Adrenal gland (tissue), 12 donors: ENCODE measurements around the gene SLC35B4. TPM values are rescaled to one million over a fixed set of nuclear protein-coding genes. Genes with fewer than 3 reads are reported as not detected.

Source experiments
- DNase-seq, 7 donors: peaks; one replicate each; pipeline ENCODE4 v3.0.0-alpha.2; 2019 to 2020
- H3K27ac ChIP-seq, 5 donors: fragments of 200-600 bp; sonication (generic) in 4 of 5; 1 replicate in 3 of 5; 2 replicates in 2 of 5; pipeline versions ENCODE4 v1.5.1 to v1.8.0; 2016 to 2020; ENCODE audit warnings: mild to moderate bottlenecking in 1 of 5
- H3K27me3 ChIP-seq: fragments of 200-600 bp; 2 replicates; pipeline ENCODE4 v1.8.0; 2021
- H3K36me3 ChIP-seq, 2 donors: fragments of 200-600 bp; replicated peaks in 1 of 2; 1 replicate in 1 of 2; 2 replicates in 1 of 2; pipeline versions ENCODE4 v1.5.1 to v1.8.0; 2018 to 2022
- H3K4me1 ChIP-seq, 2 donors: fragments of 200-600 bp; replicated peaks in 1 of 2; 1 replicate in 1 of 2; 2 replicates in 1 of 2; pipeline versions ENCODE4 v1.5.1 to v1.8.0; 2018 to 2021
- H3K4me3 ChIP-seq, 4 donors: fragments of 200-600 bp; sonication (generic) in 3 of 4; one replicate each; pipeline ENCODE4 v1.5.1; 2016 to 2018
- H3K9me3 ChIP-seq, 3 donors: fragments of 200-600 bp; sonication (generic) in 1 of 3; replicated peaks in 1 of 3; 1 replicate in 2 of 3; 2 replicates in 1 of 3; pipeline versions ENCODE4 v1.5.1 to v1.8.0; 2016 to 2021
- CTCF ChIP-seq, 6 experiments: fragments of 450-650 bp in 4 of 6; fragments of 200-600 bp in 2 of 6; sonication (generic) in 1 of 6; IDR thresholded peaks; 1 replicate in 5 of 6; 2 replicates in 1 of 6; pipeline versions ENCODE4 v1.5.1 to v1.8.0; 2016 to 2021; ENCODE audit warnings: antibody characterized with exemption in 6 of 6, mild to moderate bottlenecking in 2 of 6, moderate library complexity in 1 of 6
- POLR2A ChIP-seq, 2 donors: fragments of 450-650 bp; IDR thresholded peaks; one replicate each; pipeline ENCODE4 v1.6.1; 2017; ENCODE audit warnings: antibody characterized with exemption in 2 of 2, mild to moderate bottlenecking in 2 of 2, moderate library complexity in 1 of 2
- WGBS, 4 donors: extraction: QIAGEN DNeasy Blood & Tissue Kit in 2 of 4; methylation state at CpG; one replicate each; pipeline versions ENCODE4 v1.1.5 to v1.1.7; 2013 to 2017; 5-methylcytosine and 5-hydroxymethylcytosine counted together
- intact Hi-C, 2 donors: fragments of 100-400 bp; cut with DNase I; formaldehyde crosslinking; loops; one replicate each; pipeline versions ENCODE4 v1.14.1 to v1.15.0; 2022 to 2023
- polyA plus RNA-seq, 3 donors: library from polyadenylated mRNA; stranded (reverse); fragments of 200-250 nt in 2 of 3; fragments of 350-450 nt in 1 of 3; fragmentation: Illumina TruSeq in 1 of 3; extraction: RNeasy Lipid Tissue Mini Kit (QIAGEN cat#74804) in 1 of 3; gene quantifications; one replicate each; pipeline ENCODE4 v1.2.3, GENCODE V29; 2013 to 2014
- total RNA-seq, 9 donors: library from RNA; depleted of rRNA in 4 of 9; stranded (reverse); fragments of >200 nt in 4 of 9; fragments of 120-200 nt in 1 of 9; fragmentation: NEBNext Ultra II Directional in 1 of 9; extraction: Animal tissue kit (Norgen Biotek cat#: 25700) in 1 of 9; gene quantifications; one replicate each; pipeline versions ENCODE4 v1.1.0 to v1.2.4, GENCODE V29; 2013 to 2023
- donor health status: healthy with polysubstance abuse.
- donor health status: Bipolar disorder and iron deficiency.
- donor health status: DM: yes; HTN: yes; CAD: no.
- donor health status: DM: no; HTN: no; CAD: no.
- donor health status: DM: no; HTN: no; CAD: no.
- donor health status: DM: yes; HTN: yes; CAD: no.

SLC35B4 gene
- total and polyA plus RNA-seq, 12 donors: 6.9 to 34.9 (median 18.1) TPM

GRCh38 chr7:134329614-134330346 lies 13.1 kb upstream of the SLC35B4 start:
- Histone ChIP-seq H3K27ac (no peak overlapping the region), H3K4me1 (no peaks in the 10 kb centered on the region), H3K4me3 (no peak overlapping the region), H3K27me3 (peaks cover 5% of the 10 kb centered on the region), H3K9me3 (no peaks in the 10 kb centered on the region), H3K36me3 (no peaks in the 10 kb centered on the region)
- TF ChIP-seq CTCF (IDR thresholded peaks at IDR 0.05): no peak
- no peak for TF ChIP-seq POLR2A (IDR thresholded peaks at IDR 0.05)
- intact Hi-C loops: no loop called here
- DNase-seq: no peak
- WGBS, 4 donors: 16 to 35% (median 26%) methylated on average over 4 of the region's 4 CpGs

DNA sequence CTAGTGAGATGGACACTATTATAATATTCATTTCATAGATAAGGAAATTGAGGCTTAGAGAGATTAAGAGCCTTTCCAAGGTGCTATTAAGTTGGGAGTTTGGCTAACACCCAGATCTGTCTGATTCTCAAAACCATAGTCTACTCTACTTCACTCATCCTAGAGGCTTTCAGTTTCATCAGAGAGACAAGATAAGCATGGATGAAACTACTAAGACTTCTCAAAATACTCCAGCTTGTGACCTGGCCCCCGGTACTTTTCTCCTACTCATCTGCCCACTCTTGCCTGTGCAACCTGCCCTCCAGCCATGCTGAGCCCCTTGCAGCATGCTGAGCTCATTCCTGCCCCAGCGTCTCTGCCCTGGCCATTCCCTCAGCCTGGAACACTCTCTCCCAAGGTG lies 12.2 kb upstream of the SLC35B4 start:
- TF ChIP-seq CTCF (IDR thresholded peaks at IDR 0.05): no peak
- TF ChIP-seq POLR2A (IDR thresholded peaks at IDR 0.05): no peak
- intact Hi-C loops: no loop called here
- no peak overlapping the region for H3K4me3 ChIP-seq
- no peaks in the 10 kb centered on the region for H3K9me3 ChIP-seq
- H3K27ac ChIP-seq: no peak overlapping the region
- no peaks in the 10 kb centered on the region for H3K36me3 ChIP-seq
- 39 to 53% (median 46%) methylated on average over 2 of the region's 2 CpGs for WGBS, 4 donors
- H3K4me1 ChIP-seq: no peaks in the 10 kb centered on the region
- H3K27me3 ChIP-seq: peaks cover 5% of the 10 kb centered on the region
- no peak for DNase-seq

DNA sequence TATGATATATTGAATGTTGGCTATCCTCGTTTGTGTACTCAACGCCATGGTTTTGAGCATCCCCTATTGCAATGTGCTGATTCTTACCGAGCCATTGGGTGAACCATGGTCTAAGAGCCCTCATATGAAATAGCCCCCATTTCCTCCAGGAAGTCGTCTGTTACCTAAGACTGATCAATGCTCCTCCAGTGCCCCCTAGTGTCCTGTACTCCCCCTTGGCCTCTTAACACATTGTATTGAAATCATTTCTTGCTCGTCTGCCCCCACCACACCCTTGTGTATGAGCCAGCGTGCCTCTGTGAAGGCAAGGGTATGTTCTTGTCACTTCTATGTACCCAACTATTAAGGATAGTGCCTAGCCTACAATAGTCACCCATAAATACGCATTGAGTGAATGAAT lies 11.2 kb upstream of the SLC35B4 start:
- H3K9me3 ChIP-seq: no peaks in the 10 kb centered on the region
- peak in 5 of 6 experiments; percentile 8 to 37 (median 34) for TF ChIP-seq CTCF (IDR thresholded peaks at IDR 0.05)
- TF ChIP-seq POLR2A (IDR thresholded peaks at IDR 0.05): no peak
- H3K4me1 ChIP-seq: no peaks in the 10 kb centered on the region
- H3K27me3 ChIP-seq: peaks cover 5% of the 10 kb centered on the region
- no peak overlapping the region for H3K4me3 ChIP-seq
- WGBS, 4 donors: 23 to 34% (median 30%) methylated on average over 7 of the region's 7 CpGs
- peak in 6 of 7 donors; percentile 15 to 63 (median 29) for DNase-seq
- intact Hi-C loops: no loop called here
- no peak overlapping the region for H3K27ac ChIP-seq
- no peaks in the 10 kb centered on the region for H3K36me3 ChIP-seq

DNA sequence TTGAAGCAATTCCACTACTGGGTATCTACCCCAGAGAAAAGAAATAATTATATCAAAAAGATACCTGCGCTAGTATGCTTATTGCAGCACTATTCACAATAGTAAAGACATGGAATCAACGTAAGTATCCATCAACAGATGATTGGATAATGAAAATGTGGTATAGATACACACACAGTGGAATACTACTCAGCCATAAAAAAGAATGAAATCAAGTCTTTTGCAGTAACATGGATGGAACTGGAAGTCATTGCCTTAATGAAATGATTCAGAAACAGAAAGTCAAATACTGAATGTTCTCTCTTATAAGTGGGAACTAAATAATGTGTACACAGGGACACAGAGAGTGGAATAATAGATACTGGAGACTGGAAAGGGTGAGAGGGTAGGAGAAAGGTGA lies 7.4 kb upstream of the SLC35B4 start:
- H3K4me3 ChIP-seq: no peak overlapping the region
- no peak overlapping the region for H3K27ac ChIP-seq
- intact Hi-C loops: no loop called here
- no peaks in the 10 kb centered on the region for H3K36me3 ChIP-seq
- no peaks in the 10 kb centered on the region for H3K4me1 ChIP-seq
- DNase-seq: no peak
- 77 to 92% (median 82%) methylated on average over 2 of the region's 2 CpGs for WGBS, 4 donors
- no peak for TF ChIP-seq POLR2A (IDR thresholded peaks at IDR 0.05)
- no peaks in the 10 kb centered on the region for H3K27me3 ChIP-seq
- H3K9me3 ChIP-seq: no peaks in the 10 kb centered on the region

GRCh38 chr7:134320201-134320600 lies 3.5 kb upstream of the SLC35B4 start:
- intact Hi-C loops: no loop called here
- peaks cover 5 to 7% of the 10 kb centered on the region in 2 donors for H3K4me1 ChIP-seq
- no peak for DNase-seq
- H3K27ac ChIP-seq: no peak overlapping the region
- no peaks in the 10 kb centered on the region for H3K36me3 ChIP-seq
- H3K27me3 ChIP-seq: no peaks in the 10 kb centered on the region
- WGBS, 4 donors: 68 to 80% (median 69%) methylated on average over 5 of the region's 5 CpGs
- H3K9me3 ChIP-seq: no peaks in the 10 kb centered on the region
- H3K4me3 ChIP-seq: no peak overlapping the region
- TF ChIP-seq POLR2A (IDR thresholded peaks at IDR 0.05) (no peak), CTCF (IDR thresholded peaks at IDR 0.05) (no peak)
